ENCODE measurements around the gene ARL14EPL.
"Not testable (repeated sequence)": the region's sequence is repeated elsewhere in the genome, so short reads cannot be mapped to it uniquely, and the experiment has no call there.

The ARL14EPL gene

DNA sequence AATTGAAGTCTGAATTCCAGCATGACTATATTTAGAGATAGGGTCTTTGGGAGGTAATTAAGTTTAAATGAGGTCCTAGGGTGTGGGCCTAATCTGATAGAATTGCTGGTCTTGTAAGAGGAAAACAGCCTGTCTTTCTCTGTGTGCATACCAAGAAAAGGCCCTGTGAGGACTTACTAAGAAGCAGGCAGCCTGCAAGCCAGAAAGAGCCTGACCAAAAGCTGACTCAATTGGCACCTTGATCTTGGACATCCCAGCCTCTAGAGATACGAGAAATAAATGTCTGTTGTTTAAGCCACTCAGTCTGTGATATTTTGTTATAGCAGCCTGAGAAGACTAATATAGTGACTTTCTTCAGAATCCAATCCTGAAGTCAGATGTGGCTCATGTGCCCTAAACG lies 14.6 kb downstream of the ARL14EPL start:
- DNase-seq (ENCODE audit: low spot score) = no peak

GRCh38 chr5:116058346-116058936 lies 26.2 kb downstream of the ARL14EPL start:
- no peak for DNase-seq (ENCODE audit: low spot score)

DNA sequence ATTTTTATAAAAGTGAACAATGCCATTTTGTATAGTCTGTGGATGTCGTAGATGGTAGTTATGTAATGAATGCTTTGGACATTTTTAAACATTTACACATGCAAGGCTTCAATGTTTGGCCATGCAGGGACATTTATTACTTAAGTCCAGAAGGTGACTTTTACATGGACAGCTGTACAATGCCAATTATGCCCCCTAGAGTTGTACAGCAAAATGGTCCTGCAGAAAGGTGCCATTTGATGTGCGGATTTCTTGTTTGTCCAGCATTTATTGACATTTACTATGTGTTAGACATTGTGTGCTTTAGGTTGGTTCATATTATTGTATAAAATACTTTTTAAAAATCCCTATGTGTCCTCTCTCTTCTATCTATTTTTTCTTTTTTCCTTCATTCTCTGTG lies 30.1 kb downstream of the ARL14EPL start:
- no peak for DNase-seq (ENCODE audit: low spot score)

- no peak for DNase-seq (ENCODE audit: low spot score)
Measured at GRCh38 chr5:116063950-116064349, 31.7 kb downstream of the ARL14EPL start.

DNA sequence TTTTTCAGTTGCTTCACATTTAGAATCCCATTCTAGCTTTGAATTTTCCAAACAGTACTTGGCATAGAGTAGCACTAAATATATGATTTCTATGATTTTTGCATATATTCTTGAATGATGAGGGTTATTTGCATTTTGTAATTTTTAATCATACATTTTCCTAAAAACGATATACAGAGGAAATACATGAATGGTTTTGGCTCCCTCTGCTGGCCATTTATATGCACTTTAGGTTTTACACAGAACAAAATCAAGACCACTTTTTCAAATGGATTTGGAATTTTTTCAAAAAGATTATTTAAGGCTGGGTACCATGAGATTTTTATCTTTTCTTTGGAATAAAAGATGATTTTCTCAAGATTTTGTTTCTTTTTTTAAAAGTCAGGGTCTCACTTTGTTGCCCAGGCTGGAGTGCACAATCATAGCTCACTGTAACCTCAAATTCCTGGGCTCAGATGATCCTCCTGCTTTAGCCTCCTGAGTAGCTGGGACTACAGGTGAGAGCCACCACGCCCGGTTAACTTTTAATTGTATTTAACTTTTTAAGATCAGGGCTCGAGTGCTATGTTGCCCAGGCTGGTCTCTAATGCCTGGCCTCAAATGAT lies 35.9 kb downstream of the ARL14EPL start:
- peak; percentile 46 for DNase-seq (ENCODE audit: low spot score)

DNA sequence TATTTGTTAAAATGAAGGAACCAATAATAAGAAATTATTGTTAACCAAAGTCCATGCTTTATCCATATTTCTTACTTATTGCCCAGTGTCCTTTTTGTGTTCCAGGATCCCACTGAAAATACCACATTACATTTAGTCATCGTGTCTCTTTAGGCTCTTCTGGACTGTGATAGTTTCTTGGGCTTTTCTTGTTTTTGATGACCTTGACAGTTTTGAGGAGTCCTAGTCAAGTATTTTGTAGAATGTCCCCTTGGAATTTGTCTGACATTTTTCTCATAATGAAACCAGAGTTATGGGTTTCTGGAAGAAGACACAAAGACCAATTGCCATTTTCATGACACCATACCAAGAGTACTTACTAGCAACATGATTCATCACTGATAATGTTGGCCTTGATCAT lies 38.9 kb downstream of the ARL14EPL start:
- no peak for DNase-seq (ENCODE audit: low spot score)

- DNase-seq (ENCODE audit: low spot score) = no peak
Measured at GRCh38 chr5:116075191-116075831, 43.0 kb downstream of the ARL14EPL start.

DNA sequence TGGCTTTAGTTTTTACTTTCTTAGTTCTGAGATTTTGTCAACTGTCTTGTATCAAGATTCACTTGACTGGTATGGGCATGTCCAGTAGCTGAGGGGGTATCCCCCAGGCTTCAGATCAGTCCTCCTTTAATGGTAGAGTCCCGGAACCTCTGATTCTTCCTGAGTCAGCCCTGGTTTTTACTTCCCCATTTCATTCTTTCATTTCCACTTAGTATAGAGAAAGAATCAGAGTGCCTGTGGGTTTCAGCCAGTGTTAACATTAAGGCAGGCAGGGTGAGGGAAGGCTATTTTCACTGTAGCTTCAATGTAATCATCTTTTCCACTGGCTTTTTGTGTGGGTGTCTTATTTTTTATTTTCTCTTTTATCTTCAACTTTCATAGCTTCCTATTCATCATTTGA lies 44.2 kb downstream of the ARL14EPL start:
- no peak for DNase-seq (ENCODE audit: low spot score)

DNA sequence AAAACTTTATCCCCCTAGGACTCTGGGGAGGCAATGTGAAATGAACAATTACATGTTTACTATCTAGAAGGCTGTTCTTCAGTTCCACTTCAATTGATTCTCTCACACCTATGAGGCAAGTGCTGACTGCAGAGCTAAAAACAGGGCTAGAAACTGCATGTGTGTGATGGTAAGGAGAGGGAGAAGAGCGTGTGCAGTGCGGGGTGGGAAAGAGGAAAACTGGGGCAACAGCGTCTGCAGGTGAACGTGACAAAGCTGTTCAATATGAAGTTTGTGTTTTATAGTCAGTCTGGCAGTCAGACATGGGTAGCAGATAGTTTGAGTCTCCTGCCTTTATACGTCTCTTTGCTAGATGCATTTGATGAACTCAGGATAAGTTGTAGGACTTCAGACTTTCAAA lies 45.9 kb downstream of the ARL14EPL start:
- no peak for DNase-seq (ENCODE audit: low spot score)

DNA sequence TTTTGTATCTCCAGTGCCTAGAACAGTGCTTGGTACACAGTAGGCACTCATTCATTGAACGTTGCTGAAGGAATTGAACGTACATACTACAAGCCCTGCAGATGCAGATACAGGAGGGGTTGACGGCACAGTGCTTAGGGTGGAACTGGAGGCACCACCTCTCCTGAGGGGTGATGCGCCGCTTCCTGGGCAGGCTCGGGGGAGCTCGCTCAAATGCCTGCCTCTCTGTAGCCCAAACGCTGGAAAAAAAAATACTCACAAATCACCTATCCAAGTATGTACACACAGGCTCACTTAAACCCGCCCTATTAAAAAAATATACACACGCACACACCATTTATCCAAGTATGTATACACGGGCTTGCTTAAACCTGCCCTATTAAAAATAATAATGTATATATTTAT lies 52.0 kb downstream of the ARL14EPL start:
- DNase-seq (ENCODE audit: low spot score) = peak; percentile 13

DNA sequence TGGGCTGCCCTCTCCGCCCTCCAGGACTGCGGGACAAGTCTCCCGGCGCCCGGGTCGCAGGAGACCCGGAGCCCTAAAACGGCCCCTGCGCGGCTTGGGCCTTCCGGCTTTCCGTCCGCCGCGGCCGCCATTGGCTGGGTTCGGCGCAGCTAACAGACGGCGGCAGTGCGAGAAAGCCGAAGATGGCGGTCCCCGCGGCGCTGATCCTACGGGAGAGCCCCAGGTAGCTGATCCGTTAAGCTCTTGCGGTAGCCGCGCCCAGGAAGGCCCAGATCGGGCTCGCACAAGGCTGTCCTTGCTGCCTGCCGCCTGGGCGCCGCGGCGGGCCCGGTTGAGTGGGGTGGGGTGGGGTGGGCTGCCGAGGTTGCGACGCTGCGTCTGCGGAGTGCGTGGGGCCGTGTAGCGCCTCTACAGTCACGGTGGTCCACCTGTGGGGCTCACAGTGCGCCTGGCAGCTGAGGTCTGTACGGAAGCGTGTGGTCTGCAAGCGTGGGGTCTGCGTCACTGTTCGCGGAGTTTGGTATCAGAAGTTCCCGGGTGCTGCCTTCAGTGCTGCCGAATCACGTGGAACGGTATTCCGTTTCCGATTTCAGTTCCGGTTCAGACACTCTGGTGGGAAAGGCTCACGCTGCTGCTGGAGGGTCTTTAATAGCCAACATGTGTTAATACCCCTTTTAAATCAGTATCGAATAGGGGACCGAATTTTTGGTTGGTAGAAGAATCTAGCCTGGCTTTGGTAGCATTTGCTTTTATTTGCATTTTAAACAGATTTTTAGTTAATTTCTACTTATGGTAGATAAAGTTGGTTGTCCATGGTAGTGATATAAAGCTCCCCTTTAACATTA lies 52.8 kb downstream of the ARL14EPL start, which contains the start of gene COMMD10:
TSS of gene COMMD10 (plus strand) at position 155 of the 845 bp plus-strand sequence.
- DNase-seq (ENCODE audit: low spot score) = peak; percentile 82

DNA sequence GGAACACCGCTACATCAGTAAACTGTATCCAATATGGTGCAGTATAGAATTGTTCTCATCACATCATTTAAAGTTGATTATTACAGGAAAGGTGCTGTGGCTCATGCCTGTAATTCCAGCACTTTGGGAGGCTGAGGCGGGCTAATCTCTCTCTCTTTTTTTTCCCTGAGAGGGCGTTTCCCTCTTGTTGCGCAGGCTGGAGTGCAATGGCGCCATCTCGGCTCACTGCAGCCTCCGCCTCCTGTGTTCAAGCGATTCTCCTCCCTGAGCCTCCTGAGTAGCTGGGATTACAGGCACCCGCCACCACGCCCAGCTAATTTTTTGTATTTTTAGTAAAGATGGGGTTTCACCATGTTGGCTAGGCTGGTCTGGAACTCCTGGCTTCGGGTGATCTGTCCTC lies 54.0 kb downstream of the ARL14EPL start:
- not testable (repeated sequence) for DNase-seq (ENCODE audit: low spot score)

GRCh38 chr5:116088062-116088461 lies 55.8 kb downstream of the ARL14EPL start:
- DNase-seq (ENCODE audit: low spot score) = no peak

DNA sequence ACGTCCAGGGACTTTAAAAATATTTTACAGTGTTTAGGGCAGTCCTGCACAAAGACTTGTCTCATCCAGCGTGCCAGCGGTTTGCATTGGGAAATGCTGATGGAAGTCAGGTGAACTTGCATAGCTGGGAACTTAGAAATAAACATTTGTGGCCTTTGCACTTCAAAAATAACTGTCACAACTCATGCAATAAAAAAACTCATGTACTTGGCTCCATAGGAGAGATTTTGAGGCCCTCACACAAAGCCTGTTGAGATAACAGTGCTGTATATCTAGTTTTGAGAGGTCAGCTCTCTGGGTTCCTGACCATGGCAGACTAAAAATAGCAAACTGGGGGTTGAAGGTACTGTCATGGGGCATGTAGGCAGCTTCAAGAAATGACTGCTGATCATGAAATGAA lies 58.0 kb downstream of the ARL14EPL start:
- DNase-seq (ENCODE audit: low spot score) = no peak

GRCh38 chr5:116091416-116091815 lies 59.1 kb downstream of the ARL14EPL start:
- DNase-seq (ENCODE audit: low spot score) = no peak

DNA sequence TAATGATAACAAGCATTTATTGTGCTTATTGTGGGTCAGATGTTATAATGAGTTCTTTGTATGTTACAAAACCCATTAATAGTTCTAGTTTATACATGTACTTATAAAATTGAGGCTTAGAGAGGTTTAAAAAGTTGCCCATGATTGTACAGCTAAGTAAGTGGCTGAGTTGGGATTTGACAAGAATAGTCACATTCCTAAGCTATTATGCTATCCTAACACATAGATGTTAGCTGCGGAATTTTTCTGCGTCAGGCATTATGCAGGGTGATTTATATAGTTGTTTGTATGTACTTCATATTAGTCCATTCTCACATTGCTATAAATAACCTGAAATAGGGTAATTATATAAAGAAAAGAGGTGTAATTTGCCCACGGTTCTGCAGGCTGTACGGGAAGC lies 65.0 kb downstream of the ARL14EPL start:
- peak; percentile 11 for DNase-seq (ENCODE audit: low spot score)

DNA sequence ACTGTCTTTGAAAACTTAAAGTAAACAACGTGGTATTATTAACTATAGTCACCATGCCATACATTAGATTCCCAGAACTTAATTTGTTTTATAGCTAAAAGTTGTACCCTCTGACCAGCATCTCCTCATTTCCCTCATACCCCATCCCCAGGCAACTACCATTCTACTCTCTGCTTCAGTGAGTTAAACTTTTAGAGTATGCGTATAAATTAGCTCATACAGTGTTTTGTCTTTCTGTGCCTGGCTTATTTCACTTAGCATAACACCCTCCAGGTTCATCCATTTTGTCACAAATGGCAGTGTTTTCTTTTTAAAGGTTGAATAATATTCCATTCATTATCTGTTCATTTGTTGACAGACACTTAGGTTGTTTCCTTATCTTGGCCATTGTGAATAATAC lies 66.7 kb downstream of the ARL14EPL start:
- no peak for DNase-seq (ENCODE audit: low spot score)

DNA sequence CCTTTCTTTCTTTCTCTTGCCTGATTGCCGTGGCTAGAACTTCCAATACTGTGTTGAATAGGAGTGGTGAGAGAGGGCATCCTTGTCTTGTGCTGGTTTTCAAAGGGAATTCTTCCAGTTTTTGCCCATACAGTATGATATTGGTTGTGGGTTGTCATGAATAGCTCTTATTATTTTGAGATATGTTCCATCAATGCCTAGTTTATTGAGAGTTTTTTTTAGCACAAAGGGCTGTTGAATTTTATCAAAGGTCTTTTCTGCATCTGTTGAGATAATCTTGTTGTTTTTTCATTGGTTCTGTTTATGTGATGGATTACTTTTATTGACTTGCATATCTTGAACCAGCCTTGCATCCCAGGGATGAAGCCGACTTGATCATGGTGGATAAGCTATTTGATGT lies 72.7 kb downstream of the ARL14EPL start:
- not testable (repeated sequence) for DNase-seq (ENCODE audit: low spot score)

Data from AG08395 (cell line).